GM19463 (cell line): ENCODE data around the gene SFT2D1.
"Not testable (repeated sequence)": the region's sequence is repeated elsewhere in the genome, so short reads cannot be mapped to it uniquely, and the experiment has no call there.

Experiments used
- ATAC-seq: cut with Tn5 transposase; IDR thresholded peaks from one replicate; pipeline ENCODE4 v1.9.1; 2021; ENCODE audit warnings: mild to moderate bottlenecking, moderate library complexity; ENCODE audit not compliant: unreplicated experiment

The SFT2D1 gene

GRCh38 chr6:166365221-166365620 is 22.9 kb upstream of the SFT2D1 start:
- no peak for ATAC-seq

DNA sequence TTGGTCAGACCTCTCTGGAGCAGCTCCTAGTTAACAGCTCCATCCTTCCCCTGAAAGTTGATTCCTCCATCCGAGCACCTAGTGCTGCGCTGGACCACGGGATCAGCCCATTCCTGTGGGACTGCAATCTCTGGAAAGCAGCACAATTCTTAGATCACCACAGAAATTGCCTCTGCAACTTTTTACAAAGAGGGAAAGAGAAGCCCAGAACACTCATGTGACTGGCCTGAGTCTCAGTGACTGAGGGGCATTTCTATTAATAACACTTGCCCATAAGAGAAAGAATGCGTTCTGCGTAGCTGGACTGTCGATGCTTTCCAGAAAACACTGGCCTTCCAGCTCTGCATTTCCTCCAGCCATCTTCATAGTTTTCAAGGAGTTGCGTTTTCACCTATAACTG is 22.1 kb upstream of the SFT2D1 start:
- no peak for ATAC-seq

DNA sequence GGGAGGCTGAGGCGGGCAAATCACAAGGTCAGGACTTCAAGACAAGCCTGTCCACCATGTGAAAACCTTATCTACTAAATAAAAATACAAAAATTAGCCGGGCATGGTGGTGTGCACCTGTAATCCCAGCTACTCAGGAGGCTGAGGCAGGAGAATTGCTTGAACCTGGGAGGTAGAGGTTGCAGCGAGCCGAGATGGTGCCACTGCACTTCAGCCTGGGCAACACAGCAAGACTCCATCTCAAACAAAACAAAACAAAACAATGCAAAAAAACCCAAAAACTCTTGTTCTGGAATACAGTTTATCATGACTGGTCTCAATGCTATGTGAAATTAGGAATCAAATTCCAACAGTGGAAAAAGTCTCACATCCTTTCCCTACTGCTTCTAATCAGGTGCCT is 20.1 kb upstream of the SFT2D1 start:
- not testable (repeated sequence) for ATAC-seq

GRCh38 chr6:166361077-166361429 is 18.7 kb upstream of the SFT2D1 start:
- no peak for ATAC-seq

DNA sequence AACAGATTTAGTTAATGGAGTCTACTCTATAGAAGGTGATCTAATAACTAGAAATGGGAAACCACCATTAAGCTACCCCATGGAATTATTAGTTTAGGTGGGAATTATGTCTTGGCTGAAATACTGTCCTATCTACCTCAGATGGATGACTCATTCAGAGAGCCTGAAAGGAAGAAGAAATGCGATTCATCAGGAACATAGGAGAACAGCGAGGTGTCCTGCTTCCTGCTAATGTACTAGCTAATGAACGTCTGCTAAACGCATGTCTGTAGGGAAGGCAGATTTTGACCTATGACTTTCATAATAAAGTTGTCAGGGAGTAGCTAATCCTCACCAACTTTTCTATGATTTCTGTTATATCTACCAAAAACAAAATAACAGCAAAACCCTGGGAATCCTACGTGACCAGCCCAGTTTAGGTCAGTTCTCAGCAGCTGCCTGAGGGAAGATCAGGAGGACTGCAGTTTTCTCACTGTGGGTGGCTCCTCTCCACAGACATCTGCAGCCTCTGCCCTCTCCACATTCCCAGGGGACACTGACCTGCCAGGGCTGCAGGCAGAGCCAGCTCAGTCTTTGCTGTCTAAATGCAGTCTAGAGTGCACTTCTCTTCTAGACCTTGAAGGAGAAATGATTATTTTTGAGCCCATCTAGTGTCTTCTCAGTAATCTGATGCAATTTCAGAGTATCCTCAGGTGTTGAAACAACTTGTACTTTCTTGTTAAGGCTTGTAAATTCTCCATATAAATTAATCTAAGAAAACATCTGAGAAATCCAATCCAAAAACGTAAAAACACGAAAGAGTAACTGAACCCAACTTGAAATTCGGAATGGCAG is 18.1 kb upstream of the SFT2D1 start:
- no peak for ATAC-seq

GRCh38 chr6:166355552-166355951 is 13.2 kb upstream of the SFT2D1 start:
- no peak for ATAC-seq

DNA sequence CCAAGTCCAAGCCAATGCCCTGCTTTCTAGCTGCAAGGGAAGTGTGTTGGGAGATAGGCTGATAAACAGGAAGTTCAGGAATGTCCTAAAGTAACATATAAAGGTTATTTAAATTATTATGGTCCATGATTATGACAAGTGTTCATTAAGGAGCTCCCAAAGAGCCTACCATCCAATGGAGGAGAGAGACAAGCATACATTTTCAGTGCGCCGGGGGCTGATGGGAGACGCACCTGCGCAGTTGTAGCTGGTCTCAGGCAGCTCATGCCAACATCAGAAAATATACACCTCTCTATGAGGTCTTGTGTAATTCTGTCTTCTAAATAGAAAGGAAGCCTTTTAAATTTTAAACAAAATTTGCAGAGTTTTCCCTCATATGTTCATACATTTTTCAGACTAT is 12.6 kb upstream of the SFT2D1 start:
- ATAC-seq = no peak

GRCh38 chr6:166354143-166354542 is 11.8 kb upstream of the SFT2D1 start:
- no peak for ATAC-seq

DNA sequence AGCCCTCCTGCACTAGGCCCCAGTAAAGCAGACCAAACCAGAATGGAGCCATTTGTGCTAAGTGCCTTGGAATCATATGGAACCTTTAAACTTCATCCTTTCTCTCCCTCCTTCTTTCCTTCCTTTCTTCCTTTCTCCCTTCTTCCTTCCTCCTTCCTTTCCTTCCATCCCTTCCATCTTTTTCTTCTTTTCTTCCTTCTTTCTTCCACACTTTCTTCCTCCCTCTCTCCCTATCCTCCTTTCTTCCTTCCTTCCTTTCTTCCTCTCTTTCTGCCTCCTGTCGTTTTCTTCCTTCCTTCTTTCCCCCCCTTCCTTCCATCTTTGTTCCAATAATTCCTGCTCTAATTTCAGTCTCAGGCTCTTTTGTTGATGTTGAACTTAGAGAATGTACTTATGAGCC is 11.2 kb upstream of the SFT2D1 start:
- ATAC-seq = no peak

DNA sequence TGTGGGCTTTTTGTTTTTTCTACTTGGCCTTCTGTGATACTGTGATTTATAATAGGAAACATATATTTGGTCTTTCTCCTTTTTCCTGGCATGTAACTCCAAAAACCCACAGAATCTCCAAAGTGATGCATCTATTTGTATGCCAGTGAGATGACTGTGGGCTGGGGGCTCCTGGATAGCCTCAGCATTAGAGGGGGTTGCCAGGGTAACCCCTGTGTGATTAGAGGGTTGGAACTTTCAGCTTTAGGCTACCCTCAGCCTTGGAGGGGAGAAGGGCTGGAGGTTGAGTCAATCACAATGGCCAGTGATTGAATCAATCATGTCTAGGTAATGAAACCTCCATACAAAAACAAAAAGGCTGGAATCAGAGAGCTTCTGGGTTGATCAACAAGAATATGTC is 10.6 kb upstream of the SFT2D1 start:
- no peak for ATAC-seq

- ATAC-seq = peak; percentile 94
Measured at GRCh38 chr6:166351715-166352285, 9.5 kb upstream of the SFT2D1 start.

- ATAC-seq = no peak
Measured at GRCh38 chr6:166348305-166348949, 6.1 kb upstream of the SFT2D1 start.

GRCh38 chr6:166346965-166347364 is 4.6 kb upstream of the SFT2D1 start:
- no peak for ATAC-seq

DNA sequence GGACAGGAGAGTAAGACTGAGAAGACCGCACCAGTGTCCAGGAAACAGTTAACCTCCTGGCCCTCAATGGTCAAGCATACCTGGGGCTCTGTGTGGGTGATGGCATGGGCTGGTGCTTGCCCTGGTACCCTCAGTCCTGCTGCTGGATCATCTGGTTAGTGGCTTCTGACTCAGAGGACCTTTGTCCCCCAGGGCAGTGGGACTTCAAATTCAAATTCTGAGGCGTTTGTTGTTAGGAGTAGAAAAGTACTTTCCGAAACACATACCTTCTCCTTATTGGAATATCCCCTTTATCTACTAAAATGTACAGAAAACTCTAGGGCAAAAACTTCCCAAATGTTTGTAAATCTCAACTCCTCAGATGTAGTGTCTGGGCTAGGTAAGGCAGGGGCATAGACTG is 4.1 kb upstream of the SFT2D1 start:
- ATAC-seq = no peak

- not testable (repeated sequence) for ATAC-seq
Measured at GRCh38 chr6:166345672-166346071, 3.3 kb upstream of the SFT2D1 start.

GRCh38 chr6:166344921-166345320 is 2.6 kb upstream of the SFT2D1 start:
- not testable (repeated sequence) for ATAC-seq

- ATAC-seq = no peak
Measured at GRCh38 chr6:166344240-166344639, 1.9 kb upstream of the SFT2D1 start.

GRCh38 chr6:166343150-166343487 is 774 bp upstream of the SFT2D1 start:
- ATAC-seq = peak; percentile 15

DNA sequence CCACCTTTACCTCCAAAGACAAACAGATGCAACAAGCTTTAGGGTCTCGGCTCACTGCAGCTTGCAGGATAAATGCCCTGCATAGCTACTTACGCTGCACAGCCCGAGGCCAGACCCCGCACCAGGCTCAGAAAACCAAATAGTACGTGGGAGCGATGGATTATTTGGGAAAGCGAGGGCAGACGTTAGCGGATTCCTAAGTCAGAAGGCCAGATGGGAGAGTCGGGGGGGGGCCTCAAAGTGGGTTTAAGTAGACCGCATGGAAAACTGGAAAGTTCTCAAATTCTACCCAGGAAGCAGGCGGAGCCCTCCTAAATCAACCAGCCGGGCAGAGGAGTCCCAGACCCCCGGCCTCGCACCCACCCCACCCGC is 382 bp downstream of the SFT2D1 start:
- no peak for ATAC-seq

DNA sequence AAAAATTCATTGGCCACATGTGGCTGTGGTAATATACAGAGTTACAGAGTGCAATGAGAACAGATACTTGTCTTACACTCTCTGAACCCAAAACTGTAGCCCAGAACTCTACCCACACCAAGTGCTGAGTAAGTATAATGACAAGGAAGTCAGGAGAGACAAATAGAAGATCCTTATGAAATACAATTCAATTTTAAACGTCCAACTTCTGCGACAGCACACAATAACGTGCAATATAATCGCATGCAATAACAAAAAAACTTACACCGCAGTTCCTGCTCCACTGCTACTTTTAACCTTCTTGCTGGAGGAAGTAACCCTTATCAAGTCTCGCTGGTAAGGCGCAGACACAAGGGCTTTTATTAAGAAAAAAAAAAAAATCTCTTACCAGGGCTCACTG is 881 bp downstream of the SFT2D1 start:
- no peak for ATAC-seq

- no peak for ATAC-seq
Measured at GRCh38 chr6:166338854-166339253, 3.5 kb downstream of the SFT2D1 start.

GRCh38 chr6:166336847-166337246 is 5.5 kb downstream of the SFT2D1 start:
- no peak for ATAC-seq
